ENCODE data around the gene APOL3. TPM values are rescaled to one million over a fixed set of nuclear protein-coding genes. Genes with fewer than 3 reads are reported as not detected.
"Not testable (repeated sequence)": the region's sequence is repeated elsewhere in the genome, so short reads cannot be mapped to it uniquely, and the experiment has no call there.

The APOL3 gene
- total and polyA plus RNA-seq, 2 of the 13 experiments (the other 11 are each of a cell fraction or from before 2014, with no cell fraction given), result 3.8 to 5.4 TPM

GRCh38 chr22:36202906-36203305, 42.4 kb upstream of the APOL3 start:
- in situ Hi-C loops (cut with HindIII; ENCODE audit: extremely low pct_ligation_motif_present, low pct_unique_long_range_greater_than_20kb); H3K79me2 ChIP-seq (ENCODE audit: insufficient read depth, low read length); H3K36me3 ChIP-seq (replicated peaks in 1 of 2; ENCODE audit: control insufficient read depth in 1 of 2, insufficient read depth in 2 of 2, low read length in 2 of 2); CTCF ChIA-PET (ENCODE audit: low intra/inter-chr PET ratio, low total read pairs); H3K9me3 ChIP-seq (ENCODE audit: low read length); H4K20me1 ChIP-seq (ENCODE audit: insufficient read depth, low read length); H3K27me3 ChIP-seq (ENCODE audit: control insufficient read depth in 1 of 2, insufficient read depth in 2 of 2, low read length in 2 of 2); H3K9ac ChIP-seq (ENCODE audit: insufficient read depth, low read depth, low read length); H3K27ac ChIP-seq (ENCODE audit: extremely low read length, insufficient read depth, low read length); BruUV-seq (replicated peaks); H2AFZ ChIP-seq (ENCODE audit: low read length): not testable (repeated sequence)
- H3K4me1 ChIP-seq (ENCODE audit: insufficient read depth, low read length), result peaks cover 65% of the 10 kb centered on the region
- peak overlapping the region; percentile 24 to 61 (median 56) for H3K4me3 ChIP-seq (replicated peaks in 1 of 3; ENCODE audit: insufficient read depth in 1 of 3, low read depth in 2 of 3, low read length in 3 of 3)
- TF ChIP-seq KDM2A (CRISPR knock-in tag; IDR thresholded peaks at IDR 0.05; ENCODE audit: borderline replicate concordance, low read depth) (0 out of 2 replicates have a peak, but pooled peaks have one; percentile 19), SMC3 (IDR thresholded peaks at IDR 0.05; ENCODE audit: low read length) (0 out of 2 replicates have a peak, but pooled peaks have one; percentile 15), PATZ1 (CRISPR knock-in tag; IDR thresholded peaks at IDR 0.05) (peak; percentile 46), CTCF (CRISPR knock-in tag; IDR thresholded peaks at IDR 0.05) (0 out of 2 replicates have a peak, but pooled peaks have one; percentile 11)
- peak; percentile 65 for DNase-seq (ENCODE audit: low spot score)
- intact Hi-C loops (cut with micrococcal nuclease; ENCODE audit: unreplicated experiment), result loop anchor here (5.0 kb wide), 1 partner anchor 34 kb away; the partner anchor contains the start of gene APOL2
- peak; percentile 59 for ATAC-seq
- FAIRE-seq, result peak; percentile 66
- WGBS (ENCODE audit: low lambda C conversion rate), result under 1% methylated on average over 8 of the region's 8 CpGs
- H3K4me2 ChIP-seq (ENCODE audit: low read depth, low read length), result peak overlapping the region; percentile 95
- POLR2A ChIA-PET, result interaction anchor here (1.2 to 2.3 kb wide), 2 partner anchors 50 to 260 kb away, joined by 3 to 6 read pairs; partner anchors contain the start of gene APOL1

Data from HepG2 (cell line).